ENCODE data around the gene VWA3A.
"Not testable (repeated sequence)": the region's sequence is repeated elsewhere in the genome, so short reads cannot be mapped to it uniquely, and the experiment has no call there.

Gene VWA3A

GRCh38 chr16:22092143-22092933 lies at the start of gene VWA3A:
TSS of gene VWA3A (plus strand) at chr16:22092541. CDS start at chr16:22092638, 97 bp downstream.
- TF ChIP-seq CTCF (IDR thresholded peaks at IDR 0.05; ENCODE audit: insufficient read depth, low read length, poor library complexity, severe bottlenecking): no peak
- Histone ChIP-seq H3K27me3 (replicated peaks; ENCODE audit: control insufficient read depth, insufficient read depth, low read length) (no peaks in the 10 kb centered on the region), H3K4me3 (replicated peaks; ENCODE audit: low read depth, low read length) (no peak within 1 kb of the TSS), H3K36me3 (ENCODE audit: control insufficient read depth, insufficient read depth, low read length) (no peaks in the 10 kb centered on the region)
- DNase-seq (ENCODE audit: extremely low read depth, insufficient read length): no peak

- not testable (repeated sequence) for H3K36me3 ChIP-seq (ENCODE audit: control insufficient read depth, insufficient read depth, low read length); H3K27me3 ChIP-seq (replicated peaks; ENCODE audit: control insufficient read depth, insufficient read depth, low read length); H3K4me3 ChIP-seq (replicated peaks; ENCODE audit: low read depth, low read length); DNase-seq (ENCODE audit: extremely low read depth, insufficient read length)
Measured at GRCh38 chr16:22043882-22044281, 48.5 kb upstream of the VWA3A start.

GRCh38 chr16:22045888-22046287 lies 46.5 kb upstream of the VWA3A start:
- H3K36me3 ChIP-seq (ENCODE audit: control insufficient read depth, insufficient read depth, low read length); DNase-seq (ENCODE audit: extremely low read depth, insufficient read length); H3K27me3 ChIP-seq (replicated peaks; ENCODE audit: control insufficient read depth, insufficient read depth, low read length): not testable (repeated sequence)

GRCh38 chr16:22050963-22051362 lies 41.4 kb upstream of the VWA3A start:
- Histone ChIP-seq H3K36me3 (ENCODE audit: control insufficient read depth, insufficient read depth, low read length) (no peaks in the 10 kb centered on the region), H3K4me3 (replicated peaks; ENCODE audit: low read depth, low read length) (no peak overlapping the region), H3K27me3 (replicated peaks; ENCODE audit: control insufficient read depth, insufficient read depth, low read length) (no peaks in the 10 kb centered on the region)
- no peak for DNase-seq (ENCODE audit: extremely low read depth, insufficient read length)
- no peak for TF ChIP-seq CTCF (IDR thresholded peaks at IDR 0.05; ENCODE audit: insufficient read depth, low read length, poor library complexity, severe bottlenecking)

More at GRCh38 chr16:22045888-22046287, 46.5 kb upstream of the VWA3A start:
- H3K4me3 ChIP-seq (replicated peaks; ENCODE audit: low read depth, low read length): not testable (repeated sequence)

- H3K4me3 ChIP-seq (replicated peaks; ENCODE audit: low read depth, low read length): no peak overlapping the region
- DNase-seq (ENCODE audit: extremely low read depth, insufficient read length): no peak
- H3K27me3 ChIP-seq (replicated peaks; ENCODE audit: control insufficient read depth, insufficient read depth, low read length): no peaks in the 10 kb centered on the region
- TF ChIP-seq CTCF (IDR thresholded peaks at IDR 0.05; ENCODE audit: insufficient read depth, low read length, poor library complexity, severe bottlenecking): no peak
- H3K36me3 ChIP-seq (ENCODE audit: control insufficient read depth, insufficient read depth, low read length): no peaks in the 10 kb centered on the region
Measured at GRCh38 chr16:22052980-22053379, 39.4 kb upstream of the VWA3A start.

GRCh38 chr16:22053921-22054341 lies 38.4 kb upstream of the VWA3A start:
- no peak for TF ChIP-seq CTCF (IDR thresholded peaks at IDR 0.05; ENCODE audit: insufficient read depth, low read length, poor library complexity, severe bottlenecking)
- H3K4me3 ChIP-seq (replicated peaks; ENCODE audit: low read depth, low read length): no peak overlapping the region
- H3K36me3 ChIP-seq (ENCODE audit: control insufficient read depth, insufficient read depth, low read length): no peaks in the 10 kb centered on the region
- no peaks in the 10 kb centered on the region for H3K27me3 ChIP-seq (replicated peaks; ENCODE audit: control insufficient read depth, insufficient read depth, low read length)
- DNase-seq (ENCODE audit: extremely low read depth, insufficient read length): peak; percentile 48

Data from GM06990 (cell line).